ENCODE measurements around the gene GSTP1.
"Not testable (repeated sequence)": the region's sequence is repeated elsewhere in the genome, so short reads cannot be mapped to it uniquely, and the experiment has no call there.

- TF ChIP-seq POLR2AphosphoS5, CTCF, POLR2A (IDR thresholded peaks at IDR 0.05): not testable (repeated sequence)
Measured at GRCh38 chr11:67597963-67598362, 14.4 kb downstream of the GSTP1 start.
